DND-41 (cell line): ENCODE measurements around the gene ABCC9.

Experiments used
- ATAC-seq: fragments of 200-7000 bp; cut with Tn5 transposase; 3 replicates; pipeline ENCODE4 v1.9.1; 2021; ENCODE audit warnings: low read depth; ENCODE audit not compliant: insufficient read depth
- DNase-seq: peaks from one replicate; pipeline ENCODE4 v3.0.0-alpha.2; 2020
- H2AFZ ChIP-seq: 2 replicates; pipeline ENCODE4 v1.6.0; 2012; ENCODE audit warnings: low read depth, low read length
- H3K27ac ChIP-seq: 2 replicates; pipeline ENCODE4 v1.5.1; 2012; ENCODE audit warnings: low read length, inconsistent platforms
- H3K27me3 ChIP-seq: fragments of 200-600 bp; sonication (generic); 2 replicates; pipeline ENCODE4 v1.6.0; 2012; ENCODE audit warnings: low read length, mild to moderate bottlenecking, inconsistent platforms; ENCODE audit not compliant: insufficient read depth, poor library complexity
- H3K36me3 ChIP-seq: 2 replicates; pipeline ENCODE4 v1.5.1; 2012; ENCODE audit warnings: low read length, inconsistent platforms; ENCODE audit not compliant: insufficient read depth
- H3K4me1 ChIP-seq: 2 replicates; pipeline ENCODE4 v1.5.1; 2012; ENCODE audit warnings: mild to moderate bottlenecking, low read length; ENCODE audit not compliant: insufficient read depth
- H3K4me2 ChIP-seq: 2 replicates; pipeline ENCODE4 v1.6.0; 2012; ENCODE audit warnings: mild to moderate bottlenecking, moderate library complexity, low read length, inconsistent platforms; ENCODE audit not compliant: insufficient read depth
- H3K4me3 ChIP-seq, 2 experiments: fragments of 200-600 bp in 1 of 2; shearing (Covaris generic) in 1 of 2; 2 replicates each; pipeline ENCODE4 v1.5.1; 2012 to 2016; ENCODE audit warnings: inconsistent platforms in 2 of 2, low read length in 2 of 2, mild to moderate bottlenecking in 2 of 2, low read depth in 1 of 2, moderate library complexity in 1 of 2
- H3K79me2 ChIP-seq: 2 replicates; pipeline ENCODE4 v1.6.0; 2012; ENCODE audit warnings: low read length, inconsistent platforms; ENCODE audit not compliant: insufficient read depth
- H3K9ac ChIP-seq: 2 replicates; pipeline ENCODE4 v1.6.0; 2012; ENCODE audit warnings: low read depth, mild to moderate bottlenecking, inconsistent platforms, low read length, moderate library complexity
- H3K9me3 ChIP-seq: 2 replicates; pipeline ENCODE4 v1.5.1; 2012; ENCODE audit warnings: low read length, moderate library complexity, mild to moderate bottlenecking, inconsistent platforms; ENCODE audit not compliant: insufficient read depth, severe bottlenecking
- H4K20me1 ChIP-seq: 2 replicates; pipeline ENCODE4 v1.6.0; 2012; ENCODE audit warnings: low read length; ENCODE audit not compliant: insufficient read depth
- EZH2 ChIP-seq: IDR thresholded peaks from 3 replicates; pipeline ENCODE4 v1.6.1; 2012; ENCODE audit warnings: borderline replicate concordance, low read depth, mild to moderate bottlenecking, moderate library complexity, low read length, inconsistent platforms; ENCODE audit not compliant: severe bottlenecking
- TF ChIP-seq, protein P1 (sequence below): IDR thresholded peaks from 2 replicates; pipeline ENCODE4 v1.5.1; 2012; ENCODE audit warnings: borderline replicate concordance, low read length, moderate library complexity, mild to moderate bottlenecking; ENCODE audit not compliant: poor library complexity, severe bottlenecking; ENCODE audit errors: extremely low read depth

Gene ABCC9

DNA sequence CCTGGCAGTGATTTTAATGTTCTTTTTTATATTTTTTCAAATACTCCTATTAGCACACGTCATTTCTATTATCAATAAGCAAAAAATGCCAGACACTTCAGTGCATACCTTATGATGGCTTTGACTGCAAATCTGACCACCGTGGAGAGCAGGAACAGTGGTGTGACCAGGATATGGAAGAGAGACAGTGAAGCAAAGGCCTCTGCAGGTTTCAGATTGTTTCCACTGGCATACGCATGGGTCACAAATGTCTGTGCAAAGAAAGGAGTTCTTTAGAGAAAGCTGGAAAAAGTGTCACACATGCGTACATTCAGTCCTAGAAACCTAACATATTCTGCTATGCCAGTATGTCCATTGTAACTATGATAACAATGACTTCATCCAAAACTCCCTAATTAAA lies 47.3 kb downstream of the ABCC9 start:
- no peaks in the 10 kb centered on the region for H4K20me1 ChIP-seq
- H3K27me3 ChIP-seq: no peaks in the 10 kb centered on the region
- DNase-seq: no peak

DNA sequence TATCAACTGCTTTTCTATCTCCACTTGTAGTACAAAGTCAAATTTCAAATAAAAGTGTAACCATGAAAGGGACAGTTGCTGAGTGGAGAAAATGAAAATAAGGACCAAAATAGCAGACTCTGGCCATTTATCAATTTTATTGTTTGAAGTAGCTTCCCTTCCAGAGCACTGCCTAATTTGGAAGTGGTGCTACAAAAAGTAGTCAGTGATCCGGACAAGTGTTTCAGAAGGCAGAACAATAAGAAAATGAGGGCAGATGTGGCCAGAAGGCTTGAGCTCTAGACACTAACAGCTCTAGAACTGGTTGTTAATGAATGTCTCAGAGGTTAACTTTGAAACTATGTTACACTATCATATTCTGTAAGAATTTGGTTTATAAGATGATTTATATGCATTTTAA lies 48.9 kb downstream of the ABCC9 start:
- Histone ChIP-seq H3K4me2 (no peak overlapping the region), H3K36me3 (no peaks in the 10 kb centered on the region), H3K27me3 (no peaks in the 10 kb centered on the region), H3K27ac (no peak overlapping the region), H3K4me3 (no peak overlapping the region), H2AFZ (no peak overlapping the region), H4K20me1 (no peaks in the 10 kb centered on the region), H3K9ac (no peak overlapping the region), H3K4me1 (no peaks in the 10 kb centered on the region), H3K9me3 (no peaks in the 10 kb centered on the region), H3K79me2 (no peaks in the 10 kb centered on the region)
- no peak for ATAC-seq
- DNase-seq: no peak
- TF ChIP-seq EZH2: no peak
- TF ChIP-seq, protein P1, sequence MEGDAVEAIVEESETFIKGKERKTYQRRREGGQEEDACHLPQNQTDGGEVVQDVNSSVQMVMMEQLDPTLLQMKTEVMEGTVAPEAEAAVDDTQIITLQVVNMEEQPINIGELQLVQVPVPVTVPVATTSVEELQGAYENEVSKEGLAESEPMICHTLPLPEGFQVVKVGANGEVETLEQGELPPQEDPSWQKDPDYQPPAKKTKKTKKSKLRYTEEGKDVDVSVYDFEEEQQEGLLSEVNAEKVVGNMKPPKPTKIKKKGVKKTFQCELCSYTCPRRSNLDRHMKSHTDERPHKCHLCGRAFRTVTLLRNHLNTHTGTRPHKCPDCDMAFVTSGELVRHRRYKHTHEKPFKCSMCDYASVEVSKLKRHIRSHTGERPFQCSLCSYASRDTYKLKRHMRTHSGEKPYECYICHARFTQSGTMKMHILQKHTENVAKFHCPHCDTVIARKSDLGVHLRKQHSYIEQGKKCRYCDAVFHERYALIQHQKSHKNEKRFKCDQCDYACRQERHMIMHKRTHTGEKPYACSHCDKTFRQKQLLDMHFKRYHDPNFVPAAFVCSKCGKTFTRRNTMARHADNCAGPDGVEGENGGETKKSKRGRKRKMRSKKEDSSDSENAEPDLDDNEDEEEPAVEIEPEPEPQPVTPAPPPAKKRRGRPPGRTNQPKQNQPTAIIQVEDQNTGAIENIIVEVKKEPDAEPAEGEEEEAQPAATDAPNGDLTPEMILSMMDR: no peak

More for the DNA sequence above, 47.3 kb downstream of the ABCC9 start:
- Histone ChIP-seq H3K4me3 (no peak overlapping the region), H3K9me3 (no peaks in the 10 kb centered on the region), H3K4me2 (no peak overlapping the region), H3K36me3 (no peaks in the 10 kb centered on the region), H3K4me1 (no peaks in the 10 kb centered on the region), H3K79me2 (no peaks in the 10 kb centered on the region), H3K27ac (no peak overlapping the region), H2AFZ (no peak overlapping the region), H3K9ac (no peak overlapping the region)
- no peak for ATAC-seq
- TF ChIP-seq, protein P1: no peak
- TF ChIP-seq EZH2: no peak

DNA sequence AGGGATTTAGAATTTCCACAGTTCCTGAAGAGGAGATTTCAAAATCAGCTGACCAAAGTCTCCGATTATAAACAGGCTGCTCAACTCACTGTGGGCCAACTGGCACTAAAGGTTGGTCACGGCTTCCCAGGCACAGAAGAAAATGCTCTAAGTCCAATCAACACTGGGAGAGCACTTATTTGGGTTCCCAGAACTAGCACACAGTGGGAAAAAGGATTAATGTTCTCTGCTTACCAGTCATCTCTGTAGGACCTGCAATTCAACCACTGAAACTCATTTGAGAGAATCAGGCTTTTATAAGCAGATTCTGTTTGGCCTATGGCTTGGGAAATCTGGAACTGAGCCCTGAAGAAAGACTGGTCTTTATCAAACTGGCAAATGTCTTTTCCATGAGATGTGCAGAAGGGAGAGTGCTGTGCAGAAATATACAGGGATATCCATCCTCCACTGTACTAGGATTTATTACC lies 49.4 kb downstream of the ABCC9 start:
- TF ChIP-seq, protein P1: no peak
- TF ChIP-seq EZH2: no peak
- no peaks in the 10 kb centered on the region for H3K36me3 ChIP-seq
- ATAC-seq: no peak

DNA sequence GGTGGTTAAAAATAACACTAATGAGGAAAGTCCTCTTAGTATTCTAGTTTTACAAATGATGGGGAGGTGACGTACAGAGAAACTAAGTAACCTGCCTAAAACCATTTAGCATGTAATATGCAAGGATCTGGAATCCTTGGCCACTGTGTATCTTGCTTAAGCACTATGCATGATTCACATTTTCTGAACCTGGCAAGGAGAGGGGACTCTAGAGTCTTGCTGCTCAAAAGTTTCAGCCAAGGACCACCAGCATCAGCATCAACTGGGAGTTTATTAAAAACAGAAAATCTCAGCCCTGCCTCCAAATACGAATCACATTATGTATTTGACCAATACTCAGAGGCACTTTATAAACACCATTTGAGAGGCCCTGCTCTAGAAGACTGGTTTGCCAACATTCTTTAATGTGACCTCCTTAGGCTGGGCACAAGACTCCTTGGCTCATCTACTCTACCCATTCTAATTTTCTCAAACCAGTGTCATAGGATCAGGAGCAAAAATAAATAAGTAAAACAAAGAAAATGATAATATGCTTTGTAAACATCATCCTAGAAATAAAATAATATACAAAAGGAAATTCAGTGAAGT lies 52.9 kb downstream of the ABCC9 start:
- DNase-seq (no peak), ATAC-seq (no peak)
- no peak overlapping the region for H3K4me3 ChIP-seq
- no peaks in the 10 kb centered on the region for H3K9me3 ChIP-seq
- H4K20me1 ChIP-seq: no peaks in the 10 kb centered on the region
- no peak overlapping the region for H2AFZ ChIP-seq
- H3K79me2 ChIP-seq: no peaks in the 10 kb centered on the region
- H3K9ac ChIP-seq: no peak overlapping the region
- H3K4me1 ChIP-seq: no peaks in the 10 kb centered on the region
- TF ChIP-seq, protein P1: no peak
- TF ChIP-seq EZH2: no peak
- H3K4me2 ChIP-seq: no peak overlapping the region
- no peak overlapping the region for H3K27ac ChIP-seq
- H3K36me3 ChIP-seq: no peaks in the 10 kb centered on the region
- no peaks in the 10 kb centered on the region for H3K27me3 ChIP-seq

More for the DNA sequence above, 49.4 kb downstream of the ABCC9 start:
- no peak overlapping the region for H3K9ac ChIP-seq
- no peak overlapping the region for H3K4me3 ChIP-seq
- no peaks in the 10 kb centered on the region for H3K27me3 ChIP-seq
- no peaks in the 10 kb centered on the region for H3K79me2 ChIP-seq
- no peaks in the 10 kb centered on the region for H3K9me3 ChIP-seq
- no peak overlapping the region for H3K27ac ChIP-seq
- no peak overlapping the region for H3K4me2 ChIP-seq
- DNase-seq: no peak
- H2AFZ ChIP-seq: no peak overlapping the region
- no peaks in the 10 kb centered on the region for H4K20me1 ChIP-seq
- H3K4me1 ChIP-seq: no peaks in the 10 kb centered on the region
